GM18505 (cell line): ENCODE data around the gene RBFOX2.

Experiments used
- ATAC-seq: cut with Tn5 transposase; IDR thresholded peaks from one replicate; pipeline ENCODE4 v1.9.1; 2021; ENCODE audit not compliant: unreplicated experiment
- POLR2A ChIP-seq: IDR thresholded peaks from 4 replicates; pipeline ENCODE4 v1.6.1; 2011; ENCODE audit warnings: borderline replicate concordance; ENCODE audit not compliant: insufficient read depth, insufficient read length; ENCODE audit errors: extremely low read depth

RBFOX2 gene

DNA sequence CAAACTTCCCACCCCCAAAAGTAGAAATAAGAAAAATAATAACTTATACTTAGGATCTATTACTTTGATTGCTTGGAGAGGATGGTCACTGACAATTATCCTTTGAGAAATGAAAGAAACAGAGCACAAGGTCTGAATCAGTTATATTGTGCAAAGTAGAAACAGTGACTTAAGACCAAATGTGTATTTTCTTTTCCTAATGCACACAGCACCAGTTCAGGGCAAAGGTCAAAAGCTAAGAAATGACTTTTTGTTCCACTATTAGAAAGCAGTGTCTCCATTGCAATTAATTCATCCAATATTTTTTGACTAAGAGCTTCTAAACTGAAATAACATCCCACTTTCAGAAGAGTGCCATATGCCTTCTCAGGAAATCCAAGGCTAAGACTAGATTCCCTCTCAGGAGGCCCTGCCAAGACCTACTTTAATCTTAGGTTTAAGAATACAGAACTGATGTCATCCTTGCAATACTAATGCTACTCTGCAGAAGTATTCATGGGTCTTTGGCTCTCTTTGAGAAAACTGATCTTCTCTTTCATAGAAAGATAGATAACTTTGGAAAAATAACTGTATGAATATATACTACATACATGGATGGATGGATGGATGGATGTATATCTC is 164.0 kb downstream of the RBFOX2 start:
- no peak for TF ChIP-seq POLR2A
- no peak for ATAC-seq

DNA sequence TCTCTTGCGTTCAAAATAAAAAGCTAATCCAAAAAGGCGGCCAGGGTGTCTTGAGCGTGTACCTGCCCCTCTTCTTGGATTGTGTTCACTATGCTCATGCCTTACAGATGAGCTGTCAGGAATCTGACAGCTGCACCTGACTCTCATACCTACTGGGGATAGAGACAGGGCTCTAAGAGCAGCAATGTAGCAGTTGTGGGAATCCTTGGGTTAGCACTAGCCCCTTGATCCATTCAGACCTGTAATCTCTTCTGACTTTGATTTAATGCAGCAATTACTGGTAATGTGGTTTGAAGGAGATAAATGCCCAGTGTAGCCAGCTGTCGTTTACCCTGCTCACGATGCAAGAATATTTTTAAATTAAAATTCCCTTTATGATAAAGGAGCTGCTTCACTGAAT is 165.2 kb downstream of the RBFOX2 start:
- no peak for TF ChIP-seq POLR2A
- no peak for ATAC-seq

DNA sequence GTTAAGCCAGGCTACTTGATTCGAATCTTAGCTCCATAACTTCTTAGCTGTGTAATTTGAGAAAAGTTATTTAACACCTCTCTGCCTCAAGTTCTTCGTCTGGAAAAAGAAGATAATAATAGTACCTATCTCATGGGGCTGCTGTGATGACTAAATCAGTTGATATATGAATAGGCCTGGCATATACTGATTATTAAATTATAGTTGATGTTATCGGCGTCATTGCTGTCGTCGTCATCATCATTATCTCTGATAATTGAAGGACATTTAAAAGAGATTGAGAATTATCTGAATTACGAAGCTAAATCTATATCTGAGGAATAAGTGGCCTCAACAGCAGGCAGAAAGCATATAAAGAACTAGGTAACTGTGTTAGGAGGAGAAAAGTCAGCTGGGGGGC is 165.9 kb downstream of the RBFOX2 start:
- ATAC-seq, result no peak
- no peak for TF ChIP-seq POLR2A

DNA sequence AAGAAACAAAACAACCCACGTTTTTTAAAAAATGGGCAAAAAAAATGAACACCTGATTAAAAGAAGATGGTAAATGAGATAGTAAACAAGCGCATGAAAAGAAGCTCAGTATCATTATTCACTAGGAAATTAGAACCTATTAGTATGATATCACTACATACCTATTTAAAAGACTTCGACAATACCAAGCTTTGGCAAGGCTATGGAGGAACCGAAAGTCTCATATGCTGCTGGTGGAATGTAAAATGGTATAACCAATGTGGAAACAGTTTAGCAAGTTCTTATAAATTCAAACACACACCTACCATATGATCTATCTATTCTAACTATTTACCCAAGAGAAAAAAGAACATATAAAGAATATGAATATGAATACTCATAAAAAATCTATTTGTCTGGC is 167.2 kb downstream of the RBFOX2 start:
- ATAC-seq, result no peak
- no peak for TF ChIP-seq POLR2A

DNA sequence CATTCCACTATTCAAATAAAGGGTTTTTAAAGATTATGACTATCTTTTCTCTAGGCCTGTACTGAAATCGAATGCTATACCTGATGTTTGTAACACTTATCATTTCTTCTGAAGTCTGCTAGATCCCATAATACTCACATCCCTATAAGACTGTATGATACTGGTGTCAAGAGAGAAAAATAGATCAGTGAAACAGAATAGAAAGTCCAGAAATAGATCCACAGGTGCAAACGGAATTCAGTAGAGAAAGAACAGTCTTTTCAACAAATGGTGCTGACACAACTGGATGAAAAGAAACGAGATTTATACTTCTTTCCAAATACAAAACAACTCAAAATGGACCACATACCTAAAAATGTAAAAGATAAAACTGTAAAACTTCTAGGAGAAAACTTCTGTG is 167.8 kb downstream of the RBFOX2 start:
- no peak for TF ChIP-seq POLR2A
- ATAC-seq, result no peak

DNA sequence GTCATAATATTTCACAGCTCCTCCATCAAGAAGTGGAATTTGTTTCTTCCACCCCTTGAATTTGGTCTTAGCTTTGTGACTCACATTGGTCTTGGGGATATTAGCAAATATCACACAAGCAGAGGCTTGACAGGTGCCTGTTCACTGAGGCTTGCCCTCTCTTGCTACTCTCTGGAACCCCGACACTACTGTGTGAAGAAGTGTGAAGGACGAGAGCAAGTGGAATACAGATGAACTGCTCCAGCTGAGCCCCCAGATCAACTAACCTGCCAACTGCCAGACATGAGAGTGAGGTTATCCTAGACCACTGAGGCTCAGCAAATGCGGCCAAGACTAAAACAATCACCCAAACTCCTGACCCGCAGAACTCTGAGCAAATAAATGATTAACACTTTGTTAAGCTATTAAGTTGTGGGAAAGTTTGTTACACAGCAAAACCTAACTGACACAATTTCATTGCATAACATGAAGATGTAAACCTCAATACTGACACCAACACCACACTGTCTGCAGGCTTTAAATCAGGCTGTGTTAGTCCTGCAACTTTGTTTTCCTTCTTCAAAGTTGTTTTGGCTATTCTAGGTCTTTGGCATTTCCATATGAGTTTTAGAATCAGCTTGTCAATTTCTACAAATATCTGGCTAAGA is 168.4 kb downstream of the RBFOX2 start:
- no peak for ATAC-seq

DNA sequence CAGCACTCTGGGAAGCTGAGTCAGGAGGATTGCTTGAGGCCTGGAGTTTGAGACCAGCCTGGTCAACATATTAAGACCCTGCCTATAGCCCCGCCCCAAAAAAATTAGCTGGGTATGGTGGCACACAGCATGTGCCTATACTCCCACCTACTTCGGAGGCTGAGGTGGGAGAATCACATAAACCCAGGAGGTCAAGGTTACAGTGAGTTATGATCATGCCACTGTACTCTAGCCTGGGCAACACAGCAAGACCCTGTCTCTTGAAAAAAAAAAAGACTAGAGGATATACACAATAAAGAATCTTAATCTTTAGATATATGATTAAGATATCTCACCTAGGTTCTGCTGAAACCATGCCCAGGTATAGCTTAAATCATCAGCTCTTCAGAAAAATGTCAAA is 174.3 kb downstream of the RBFOX2 start:
- TF ChIP-seq POLR2A, result no peak
- ATAC-seq, result no peak

More for the DNA sequence above, 168.4 kb downstream of the RBFOX2 start:
- TF ChIP-seq POLR2A, result no peak

DNA sequence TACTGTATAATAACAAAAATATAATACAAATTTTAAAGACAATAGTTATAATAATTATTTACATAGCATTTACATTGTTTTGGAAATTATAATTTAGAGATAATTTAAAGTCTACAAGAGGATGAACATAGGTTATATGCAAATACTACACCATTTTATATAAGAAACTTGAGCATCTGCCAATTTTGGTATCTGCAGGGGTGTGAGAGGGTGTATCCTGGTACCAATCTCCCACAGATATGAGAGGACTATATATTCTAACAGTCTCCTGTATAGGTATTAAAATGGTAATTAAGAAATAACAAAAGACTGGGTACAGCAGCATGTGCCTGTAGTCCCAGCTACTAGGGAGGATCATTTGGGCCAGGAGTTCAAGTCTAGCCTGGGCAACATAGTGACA is 176.5 kb downstream of the RBFOX2 start:
- ATAC-seq, result no peak

DNA sequence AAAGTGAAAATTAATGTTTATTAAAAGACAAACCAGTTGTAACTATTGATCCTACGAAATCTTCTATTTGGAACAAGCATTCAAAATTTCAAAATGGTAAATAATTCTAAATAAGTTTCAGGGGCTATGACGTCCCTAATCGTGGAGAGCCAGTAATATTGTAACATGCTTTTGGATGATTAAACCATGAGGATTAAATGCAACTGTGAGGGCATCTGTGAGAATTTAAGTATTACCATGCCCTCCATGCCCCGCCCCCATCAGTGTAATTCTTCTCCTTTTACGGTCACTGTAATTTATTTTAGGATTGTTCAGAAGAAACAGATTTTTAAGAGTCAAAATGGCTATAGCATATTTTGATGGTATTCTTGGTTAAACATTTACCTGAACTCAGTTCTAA is 177.8 kb downstream of the RBFOX2 start:
- no peak for ATAC-seq
- TF ChIP-seq POLR2A, result no peak

More for the DNA sequence above, 176.5 kb downstream of the RBFOX2 start:
- no peak for TF ChIP-seq POLR2A

DNA sequence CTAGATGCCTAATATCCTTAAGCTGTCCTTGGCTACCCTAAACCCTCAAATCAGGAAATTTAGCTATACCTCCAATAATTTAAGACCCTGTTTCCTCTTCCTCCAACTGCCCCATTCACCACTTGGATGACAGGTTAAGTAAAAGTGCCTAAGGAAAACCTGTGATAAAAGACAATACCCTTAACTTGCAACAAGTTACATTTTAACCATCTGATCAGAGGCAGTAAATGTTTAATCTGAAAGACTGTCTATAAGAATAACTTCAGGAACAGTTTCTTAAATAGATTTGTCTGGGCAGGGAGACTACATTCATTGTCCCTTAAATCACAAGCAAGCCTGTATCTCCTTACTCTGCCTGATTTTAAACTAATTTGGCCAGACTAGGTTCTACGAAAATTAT is 181.8 kb downstream of the RBFOX2 start:
- TF ChIP-seq POLR2A, result no peak
- no peak for ATAC-seq

DNA sequence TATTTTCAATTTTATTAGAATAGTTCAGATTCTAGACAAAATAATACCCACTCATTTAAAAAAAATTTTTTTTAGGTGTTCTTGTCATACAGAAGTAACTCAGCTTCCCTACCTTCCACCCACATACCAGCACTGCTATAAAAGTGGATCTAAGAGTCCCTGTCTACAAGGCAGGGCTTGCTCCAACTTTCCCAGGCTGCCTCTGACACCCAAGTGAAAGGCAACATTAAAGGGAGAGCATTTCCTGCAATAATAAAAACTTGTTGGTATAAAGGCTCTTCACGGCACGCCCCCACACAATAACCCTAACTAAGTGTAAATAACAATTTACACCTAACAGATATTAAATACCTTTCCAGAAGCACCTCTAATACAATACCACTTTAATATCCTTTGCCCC is 183.7 kb downstream of the RBFOX2 start:
- ATAC-seq, result no peak
- no peak for TF ChIP-seq POLR2A

DNA sequence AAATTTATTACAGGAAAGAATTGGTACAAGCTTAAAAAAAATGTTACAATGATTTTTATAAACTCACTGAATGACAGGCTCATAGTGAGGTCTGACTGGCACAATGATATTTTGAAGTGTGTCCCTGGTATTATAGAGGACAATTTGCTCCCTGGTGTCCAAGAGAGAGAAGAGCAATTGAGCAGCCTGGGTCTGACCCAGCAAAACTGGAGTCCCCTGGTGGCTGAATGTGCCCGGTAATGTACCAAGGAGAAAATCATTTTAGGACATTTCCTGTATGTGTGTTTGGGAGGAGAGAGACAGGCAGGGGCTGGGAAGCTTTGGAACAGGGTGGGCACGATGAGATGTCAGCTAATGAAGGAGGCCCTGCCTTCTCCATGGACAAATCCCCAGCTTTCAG is 185.7 kb downstream of the RBFOX2 start:
- no peak for TF ChIP-seq POLR2A
- ATAC-seq, result no peak

DNA sequence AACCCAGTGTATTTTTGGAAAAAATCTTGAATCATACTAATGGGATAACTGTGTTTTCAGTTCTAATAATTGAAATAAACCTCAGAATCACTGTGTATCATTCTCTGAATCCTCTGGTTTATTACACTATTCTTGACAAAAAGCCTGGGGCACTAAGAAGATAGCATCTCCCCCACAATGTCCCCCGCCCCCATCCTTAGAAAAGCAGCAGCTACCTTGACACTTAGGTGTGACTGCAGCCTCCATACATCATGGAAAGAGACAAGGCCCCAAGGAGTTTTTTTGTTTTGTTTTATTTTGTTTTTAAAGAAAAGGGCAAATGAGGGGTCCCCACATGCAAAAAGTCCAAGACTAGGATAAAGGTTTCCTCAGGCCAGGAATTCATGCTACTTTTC is 186.1 kb downstream of the RBFOX2 start:
- ATAC-seq, result no peak
- no peak for TF ChIP-seq POLR2A

DNA sequence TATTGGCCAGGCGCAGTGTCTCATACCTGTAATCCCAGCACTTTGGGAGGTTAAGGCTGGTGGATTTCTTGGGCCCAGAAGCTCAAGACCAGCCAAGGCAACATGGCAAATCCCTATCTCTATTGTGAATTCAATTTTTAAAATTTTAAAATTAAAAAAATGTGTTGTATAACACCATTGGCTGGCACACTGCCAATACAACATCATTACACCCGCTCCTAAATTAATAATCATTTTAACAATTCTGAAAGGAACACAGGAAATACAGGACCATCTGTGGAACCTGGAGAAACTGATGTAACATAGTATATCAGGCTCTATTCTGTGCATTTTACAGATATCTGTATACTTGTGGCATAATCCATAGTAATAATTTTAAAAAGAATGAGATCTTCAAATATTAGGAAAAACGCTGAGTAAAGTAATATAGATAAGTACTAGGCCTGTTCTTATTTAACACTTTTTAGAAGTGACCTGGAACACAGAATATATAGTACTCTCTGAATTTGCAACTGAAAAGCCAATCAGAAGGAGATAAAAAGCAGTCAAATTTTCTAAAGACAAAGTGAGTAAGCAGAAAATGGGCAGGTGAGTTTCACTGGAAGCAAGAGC is 186.6 kb downstream of the RBFOX2 start:
- ATAC-seq, result no peak
- TF ChIP-seq POLR2A, result no peak
